Thoracic aorta (tissue), 2 donors: ENCODE data around the gene STX11. TPM values are rescaled to one million over a fixed set of nuclear protein-coding genes. Genes with fewer than 3 reads are reported as not detected.

Experiments used
- ATAC-seq: fragments of 150-250 bp; one replicate; pipeline ENCODE4 v1.8.0; 2017; ENCODE audit warnings: low read depth; ENCODE audit not compliant: insufficient number of reproducible peaks, low FRiP score
- DNase-seq: peaks from one replicate; pipeline ENCODE4 v3.0.0-alpha.2; 2020; ENCODE audit warnings: low spot score
- H3K27ac ChIP-seq, 2 donors: fragments of 200-600 bp; sonication (generic); 1 replicate in 1 of 2; 2 replicates in 1 of 2; pipeline ENCODE4 v1.5.1; 2016; ENCODE audit warnings: mild to moderate bottlenecking in 2 of 2, moderate library complexity in 2 of 2
- H3K27me3 ChIP-seq: fragments of 200-600 bp; sonication (generic); replicated peaks from 2 replicates; pipeline ENCODE4 v1.6.0; 2016; ENCODE audit warnings: mild to moderate bottlenecking; ENCODE audit not compliant: insufficient read depth
- H3K36me3 ChIP-seq: fragments of 200-600 bp; sonication (generic); one replicate; pipeline ENCODE4 v1.5.1; 2016
- H3K4me1 ChIP-seq, 2 donors: fragments of 200-600 bp; sonication (generic); 1 replicate in 1 of 2; 2 replicates in 1 of 2; pipeline versions ENCODE4 v1.5.1 to v1.6.0; 2016; ENCODE audit warnings: low read depth in 2 of 2, mild to moderate bottlenecking in 1 of 2; ENCODE audit not compliant: control insufficient read depth in 1 of 2
- H3K4me3 ChIP-seq: fragments of 200-600 bp; sonication (generic); 2 replicates; pipeline ENCODE4 v1.5.1; 2016; ENCODE audit warnings: mild to moderate bottlenecking
- H3K9me3 ChIP-seq: fragments of 200-600 bp; sonication (generic); 2 replicates; pipeline ENCODE4 v1.5.1; 2016
- total RNA-seq, 2 donors: library from RNA; depleted of rRNA; stranded (reverse); fragments of >200 nt; gene quantifications; one replicate each; pipeline versions ENCODE4 v1.1.0 to v1.2.3, GENCODE V29; 2016
- TF ChIP-seq, protein P1 (sequence below): fragments of 200-600 bp; sonication (generic); IDR thresholded peaks from one replicate; pipeline ENCODE4 v1.5.1; 2019; ENCODE audit warnings: antibody characterized with exemption

STX11 gene
- total RNA-seq, 2 donors from 2014 or later: 12.1 to 17.2 TPM

DNA sequence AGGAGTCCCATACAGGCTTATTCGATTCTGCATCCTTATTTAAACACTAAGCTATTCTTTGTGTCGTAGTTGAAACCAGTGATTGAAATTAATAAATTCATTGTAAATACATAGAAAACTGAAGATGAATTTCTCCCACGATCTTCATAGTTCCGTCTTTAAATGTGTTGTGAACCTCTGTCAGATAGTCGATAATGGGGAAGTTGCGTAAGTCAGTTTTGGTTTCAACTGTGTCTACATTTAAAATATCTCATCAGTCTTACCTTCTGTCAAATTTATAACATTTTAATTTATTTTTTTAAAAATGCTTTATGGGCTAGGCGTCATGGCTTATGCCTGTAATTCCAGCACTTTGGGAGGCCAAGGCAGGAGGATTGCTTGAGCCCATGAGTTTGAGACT lies 12.7 kb downstream of the STX11 start:
- H3K27me3 ChIP-seq: no peaks in the 10 kb centered on the region
- no peaks in the 10 kb centered on the region for H3K9me3 ChIP-seq
- TF ChIP-seq, protein P1, sequence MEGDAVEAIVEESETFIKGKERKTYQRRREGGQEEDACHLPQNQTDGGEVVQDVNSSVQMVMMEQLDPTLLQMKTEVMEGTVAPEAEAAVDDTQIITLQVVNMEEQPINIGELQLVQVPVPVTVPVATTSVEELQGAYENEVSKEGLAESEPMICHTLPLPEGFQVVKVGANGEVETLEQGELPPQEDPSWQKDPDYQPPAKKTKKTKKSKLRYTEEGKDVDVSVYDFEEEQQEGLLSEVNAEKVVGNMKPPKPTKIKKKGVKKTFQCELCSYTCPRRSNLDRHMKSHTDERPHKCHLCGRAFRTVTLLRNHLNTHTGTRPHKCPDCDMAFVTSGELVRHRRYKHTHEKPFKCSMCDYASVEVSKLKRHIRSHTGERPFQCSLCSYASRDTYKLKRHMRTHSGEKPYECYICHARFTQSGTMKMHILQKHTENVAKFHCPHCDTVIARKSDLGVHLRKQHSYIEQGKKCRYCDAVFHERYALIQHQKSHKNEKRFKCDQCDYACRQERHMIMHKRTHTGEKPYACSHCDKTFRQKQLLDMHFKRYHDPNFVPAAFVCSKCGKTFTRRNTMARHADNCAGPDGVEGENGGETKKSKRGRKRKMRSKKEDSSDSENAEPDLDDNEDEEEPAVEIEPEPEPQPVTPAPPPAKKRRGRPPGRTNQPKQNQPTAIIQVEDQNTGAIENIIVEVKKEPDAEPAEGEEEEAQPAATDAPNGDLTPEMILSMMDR: no peak
- no peaks in the 10 kb centered on the region for H3K36me3 ChIP-seq
- H3K4me3 ChIP-seq: no peak overlapping the region
- ATAC-seq: no peak
- peaks cover 9 to 11% of the 10 kb centered on the region in 2 donors for H3K4me1 ChIP-seq
- DNase-seq: no peak
- no peak overlapping the region for H3K27ac ChIP-seq

DNA sequence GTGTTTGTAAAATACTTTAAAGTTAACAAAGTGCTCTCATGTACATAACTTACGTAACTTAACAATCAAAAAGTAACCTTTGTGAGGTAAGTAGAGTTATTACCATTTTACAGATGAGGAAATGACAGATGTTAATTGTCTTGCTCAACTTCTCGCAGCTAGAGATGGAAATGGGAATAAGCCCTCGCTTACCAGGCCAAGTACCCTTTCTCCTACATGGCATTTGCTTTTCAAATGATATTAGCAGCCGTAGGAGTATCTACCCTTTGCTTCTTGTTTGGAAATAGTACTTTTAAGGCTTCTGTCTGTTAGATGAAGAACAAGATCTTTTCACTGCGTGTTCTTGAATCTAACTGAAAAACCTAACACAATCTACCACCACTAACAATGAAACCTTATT lies 15.5 kb downstream of the STX11 start:
- Histone ChIP-seq H3K36me3 (no peaks in the 10 kb centered on the region), H3K27me3 (no peaks in the 10 kb centered on the region), H3K4me3 (no peak overlapping the region), H3K4me1 (no peaks in the 10 kb centered on the region), H3K27ac (no peak overlapping the region), H3K9me3 (no peaks in the 10 kb centered on the region)
- TF ChIP-seq, protein P1: no peak
- no peak for DNase-seq
- ATAC-seq: no peak

DNA sequence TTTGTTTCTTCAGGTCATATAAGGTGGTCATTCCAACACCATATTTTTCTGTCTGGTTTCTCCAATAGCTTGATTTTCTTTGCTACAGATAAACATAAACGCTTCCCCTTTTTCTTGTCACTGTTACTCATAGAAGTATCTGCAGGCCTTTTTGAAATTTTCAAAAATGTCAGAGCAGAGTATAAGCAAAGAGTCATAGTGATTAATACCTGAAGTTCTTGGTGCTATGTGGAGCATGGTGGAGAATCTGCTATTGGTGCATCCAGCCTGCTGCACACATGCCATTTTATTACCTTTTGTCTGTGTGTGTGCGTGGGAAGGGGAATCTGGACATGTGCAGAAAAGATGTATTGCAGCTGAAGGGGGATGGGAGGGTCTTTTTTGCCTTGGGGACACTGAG lies 19.7 kb downstream of the STX11 start:
- Histone ChIP-seq H3K27ac (no peak overlapping the region), H3K9me3 (no peaks in the 10 kb centered on the region), H3K4me3 (no peak overlapping the region), H3K27me3 (no peaks in the 10 kb centered on the region), H3K4me1 (no peaks in the 10 kb centered on the region), H3K36me3 (no peaks in the 10 kb centered on the region)
- TF ChIP-seq, protein P1: no peak
- ATAC-seq (no peak), DNase-seq (no peak)

DNA sequence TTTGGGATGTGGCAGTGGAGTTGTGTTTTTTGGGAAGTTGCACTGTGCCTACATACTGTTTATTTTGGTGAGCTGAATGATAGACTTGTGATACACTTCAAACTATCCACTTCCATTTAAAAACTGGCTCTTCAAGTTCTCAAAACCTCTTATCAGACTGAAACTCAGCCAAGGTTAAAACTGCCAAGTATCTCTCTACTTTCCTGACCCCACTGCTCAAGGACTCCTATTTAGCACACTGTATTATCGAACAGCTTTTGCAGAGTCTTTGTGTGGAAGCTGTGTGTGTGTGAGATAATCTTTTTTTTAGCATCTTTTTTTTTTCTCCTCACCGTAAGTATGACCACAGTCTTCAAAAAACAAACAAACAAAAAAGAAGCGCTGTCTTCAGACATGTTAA lies 21.1 kb downstream of the STX11 start:
- H3K27me3 ChIP-seq: no peaks in the 10 kb centered on the region

DNA sequence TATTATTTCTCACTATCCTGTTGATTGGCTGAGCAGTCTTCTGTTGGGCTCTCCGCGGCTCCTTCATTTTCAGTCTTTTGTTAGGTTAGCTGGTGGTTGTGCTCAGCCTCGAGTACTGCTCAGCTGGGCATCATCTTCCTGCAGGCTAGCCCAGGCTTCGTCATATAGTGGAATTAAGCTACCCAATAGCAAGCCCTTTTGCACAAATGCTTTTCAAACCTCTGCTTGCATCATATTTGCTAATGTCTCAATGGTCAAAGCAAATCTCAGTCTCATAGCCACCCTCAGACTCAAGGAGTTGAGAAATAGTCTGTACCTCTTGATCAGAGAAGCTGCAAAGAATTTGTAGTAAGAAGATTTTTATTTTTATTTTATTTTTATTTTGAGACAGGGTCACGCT lies 23.7 kb downstream of the STX11 start:
- ATAC-seq (no peak), DNase-seq (no peak)
- Histone ChIP-seq H3K9me3 (no peaks in the 10 kb centered on the region), H3K27ac (no peak overlapping the region), H3K4me1 (no peaks in the 10 kb centered on the region), H3K36me3 (no peaks in the 10 kb centered on the region), H3K27me3 (no peaks in the 10 kb centered on the region), H3K4me3 (no peak overlapping the region)
- TF ChIP-seq, protein P1: no peak

More for the DNA sequence above, 21.1 kb downstream of the STX11 start:
- H3K9me3 ChIP-seq: no peaks in the 10 kb centered on the region
- ATAC-seq: no peak
- TF ChIP-seq, protein P1: no peak
- H3K36me3 ChIP-seq: no peaks in the 10 kb centered on the region
- H3K27ac ChIP-seq: no peak overlapping the region
- DNase-seq: no peak
- H3K4me3 ChIP-seq: no peak overlapping the region
- H3K4me1 ChIP-seq: no peaks in the 10 kb centered on the region
